Stimulated activated naive CD4-positive, alpha-beta T cell (primary cell): Measurements from ENCODE around the gene FBLN2.

Experiments
- DNase-seq, 6 experiments: peaks; one replicate each; lab custom pipeline; 2025; lab: John Stamatoyannopoulos, UW

FBLN2 gene

GRCh38 chr3:13582366-13583250, 33.7 kb downstream of the FBLN2 start:
- no peak for DNase-seq

- no peak for DNase-seq
Observed at GRCh38 chr3:13583251-13584180, 34.6 kb downstream of the FBLN2 start.

DNA sequence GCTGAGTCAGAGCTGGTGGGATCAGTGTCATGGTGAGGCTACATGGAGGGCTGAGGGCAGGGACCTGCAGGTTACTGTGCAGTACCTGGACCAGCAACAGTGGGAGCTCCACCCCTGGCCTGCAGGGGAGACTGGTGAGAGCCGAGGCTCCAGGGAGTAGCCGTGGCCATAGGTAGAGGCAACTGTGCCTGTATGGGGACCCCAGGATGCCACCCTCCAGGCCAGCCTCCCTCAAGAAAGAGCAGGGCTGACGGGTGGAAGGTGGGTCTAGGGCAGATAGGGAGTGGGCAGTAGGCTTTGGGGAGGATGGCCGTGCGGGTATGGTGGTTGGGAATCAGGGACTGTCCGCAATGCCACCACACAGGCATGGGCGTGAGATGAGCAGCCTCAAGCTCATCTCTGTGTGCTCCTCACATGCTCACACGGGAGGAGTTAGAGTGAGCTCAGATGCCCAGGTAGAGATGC, 35.5 kb downstream of the FBLN2 start:
- no peak for DNase-seq

GRCh38 chr3:13584901-13585300, 36.0 kb downstream of the FBLN2 start:
- DNase-seq = no peak

- no peak for DNase-seq
Observed at GRCh38 chr3:13587442-13587841, 38.5 kb downstream of the FBLN2 start.

DNA sequence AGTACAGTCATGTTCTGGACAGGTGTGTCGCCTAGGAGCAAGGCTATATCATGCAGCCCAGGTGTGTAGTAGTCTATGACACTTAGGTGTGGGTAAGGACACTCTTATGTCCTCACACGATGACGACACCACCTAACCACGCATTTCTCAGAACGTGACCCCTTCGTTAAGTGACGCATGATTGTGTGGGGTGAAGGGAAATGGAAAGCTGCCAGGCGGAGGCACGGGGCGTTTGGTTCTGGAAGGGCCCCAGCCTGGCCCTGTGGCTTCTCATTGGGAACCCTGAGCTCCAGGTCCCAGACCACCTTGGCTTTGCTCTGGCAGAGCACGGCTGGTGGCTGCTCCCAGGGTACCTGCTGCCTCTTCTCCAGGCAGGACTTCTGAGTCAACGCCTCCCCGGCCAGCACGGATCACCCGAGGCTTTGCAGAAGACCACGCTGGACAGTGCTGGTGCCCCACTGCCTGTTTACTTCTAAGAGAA, 39.3 kb downstream of the FBLN2 start:
- DNase-seq = no peak

DNA sequence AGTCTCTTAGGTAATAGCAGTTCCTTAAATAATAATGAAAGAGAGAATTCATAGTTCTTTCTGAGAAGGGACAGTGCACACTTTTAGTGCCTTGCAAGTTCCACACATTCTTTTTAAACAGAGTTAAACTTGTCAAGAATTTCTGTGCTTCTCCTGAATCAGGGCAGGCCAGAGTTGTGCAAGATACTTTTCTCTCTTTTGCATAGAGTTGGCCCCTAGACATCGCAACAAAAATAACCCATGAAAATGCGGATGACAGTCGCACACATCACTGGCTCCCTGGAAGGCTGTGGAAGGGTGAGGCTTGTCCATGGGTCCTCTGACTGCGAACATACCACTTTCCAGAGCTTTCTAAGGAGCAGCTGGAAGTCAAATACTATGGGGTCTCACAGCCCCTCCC, 40.1 kb downstream of the FBLN2 start:
- DNase-seq = no peak

DNA sequence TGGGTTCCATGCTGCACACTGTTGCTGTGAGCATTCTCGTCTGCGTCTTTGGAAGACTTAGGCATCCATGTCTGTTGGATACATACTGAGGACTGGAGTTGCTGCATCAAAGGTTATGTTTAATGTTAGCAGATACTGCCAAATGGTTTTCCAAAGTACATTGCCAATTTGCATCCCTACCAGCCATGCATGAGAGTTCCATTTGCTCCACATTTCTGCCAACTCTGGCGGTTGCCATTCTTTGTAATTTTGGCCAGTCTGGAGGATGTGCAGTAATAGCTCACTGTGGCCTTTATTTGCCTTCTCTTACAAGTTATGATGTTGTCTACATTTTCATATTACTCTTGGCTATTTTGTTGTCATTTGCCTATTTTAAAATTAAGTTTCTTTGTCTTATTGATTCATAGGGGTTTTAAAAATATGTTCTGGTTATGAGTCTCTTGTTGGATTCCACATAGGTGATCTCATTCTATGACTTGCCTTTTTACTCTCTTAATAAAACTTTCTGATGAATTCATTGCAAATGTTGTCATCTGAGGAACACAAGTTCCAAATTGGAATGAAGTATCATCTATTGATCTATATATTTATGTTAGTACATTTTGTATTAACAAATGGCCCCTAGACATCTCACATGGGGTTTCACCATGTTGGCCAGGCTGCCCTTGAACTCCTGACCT, 42.1 kb downstream of the FBLN2 start:
- DNase-seq = no peak

DNA sequence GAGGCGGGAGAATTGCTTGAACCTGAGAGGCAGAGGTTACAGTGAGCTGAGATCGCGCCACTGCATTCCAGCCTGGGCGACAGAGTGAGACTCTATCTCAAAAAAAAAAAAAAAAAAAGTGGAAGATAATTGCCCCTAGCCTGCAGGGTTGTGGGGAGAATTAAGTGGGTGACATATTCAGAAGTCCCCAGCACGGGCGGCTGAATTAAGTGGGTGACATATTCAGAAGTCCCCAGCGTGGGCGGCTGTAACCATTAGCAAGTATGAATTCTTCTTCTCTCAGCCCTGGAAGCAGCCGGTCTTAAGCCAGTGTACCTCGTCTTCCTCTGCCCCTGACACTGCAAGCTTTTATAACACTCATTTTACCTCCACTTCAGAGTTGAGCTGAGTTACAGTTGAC, 44.7 kb downstream of the FBLN2 start:
- DNase-seq = no peak

DNA sequence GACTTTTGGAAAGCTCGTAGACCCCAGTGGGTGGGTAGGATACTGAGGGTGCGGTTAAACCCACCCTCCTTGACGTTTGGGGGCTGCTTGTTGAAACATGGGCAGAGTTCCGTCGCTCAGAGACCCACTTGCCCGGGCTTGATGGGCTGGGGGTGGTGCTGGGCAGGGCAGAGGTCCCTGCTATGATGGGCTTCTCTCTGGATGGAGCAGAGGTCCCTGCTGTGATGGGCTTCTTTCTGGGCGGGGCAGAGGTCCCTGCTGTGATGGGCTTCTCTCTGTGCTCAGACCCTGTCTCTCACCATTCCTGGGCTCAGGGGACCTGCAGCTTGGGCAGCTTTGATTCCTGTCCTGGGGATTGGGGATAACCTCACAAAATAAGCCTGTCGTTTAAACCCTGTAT, 45.2 kb downstream of the FBLN2 start:
- DNase-seq = no peak

DNA sequence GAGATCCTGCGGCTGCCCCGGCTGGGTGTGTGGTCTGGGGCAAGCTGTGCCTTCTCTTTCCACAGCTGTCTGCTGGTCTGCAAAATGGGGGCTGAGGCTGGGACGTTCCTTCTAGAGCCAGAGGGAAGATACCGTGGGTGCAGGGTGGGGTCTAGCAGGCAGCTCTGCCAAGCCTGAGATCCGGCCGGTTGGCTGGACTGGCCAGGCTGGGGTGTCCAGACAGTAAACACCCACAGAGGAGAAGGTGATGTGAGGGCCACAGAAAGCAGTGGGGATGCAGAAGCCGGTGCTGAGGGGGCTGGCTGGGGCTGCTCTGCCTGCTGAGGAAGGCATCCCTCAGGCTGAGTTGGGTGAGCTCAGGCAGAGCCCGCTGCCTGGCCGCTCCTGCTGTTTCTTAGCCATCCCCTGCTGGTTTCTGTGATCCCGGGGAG, 46.1 kb downstream of the FBLN2 start:
- DNase-seq = no peak

DNA sequence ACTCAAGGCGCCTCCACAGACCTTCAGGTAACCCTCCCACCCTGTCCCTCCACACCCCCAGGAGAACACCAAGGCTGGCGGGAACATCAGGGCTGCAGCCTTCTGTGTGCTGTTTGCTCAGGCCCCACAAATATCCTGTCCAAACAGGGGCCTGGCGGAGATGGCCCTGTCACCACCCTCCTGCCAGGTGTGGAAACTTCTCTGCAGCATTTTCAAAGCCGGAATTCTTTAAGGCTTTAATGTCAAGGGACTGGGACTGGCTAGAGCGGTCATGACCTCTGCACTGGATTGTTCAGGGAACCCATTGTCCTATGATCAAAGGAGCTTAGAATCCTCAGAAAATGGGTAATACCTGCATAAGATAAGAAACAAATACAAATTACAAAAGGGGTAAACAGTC, 46.6 kb downstream of the FBLN2 start:
- DNase-seq = no peak

DNA sequence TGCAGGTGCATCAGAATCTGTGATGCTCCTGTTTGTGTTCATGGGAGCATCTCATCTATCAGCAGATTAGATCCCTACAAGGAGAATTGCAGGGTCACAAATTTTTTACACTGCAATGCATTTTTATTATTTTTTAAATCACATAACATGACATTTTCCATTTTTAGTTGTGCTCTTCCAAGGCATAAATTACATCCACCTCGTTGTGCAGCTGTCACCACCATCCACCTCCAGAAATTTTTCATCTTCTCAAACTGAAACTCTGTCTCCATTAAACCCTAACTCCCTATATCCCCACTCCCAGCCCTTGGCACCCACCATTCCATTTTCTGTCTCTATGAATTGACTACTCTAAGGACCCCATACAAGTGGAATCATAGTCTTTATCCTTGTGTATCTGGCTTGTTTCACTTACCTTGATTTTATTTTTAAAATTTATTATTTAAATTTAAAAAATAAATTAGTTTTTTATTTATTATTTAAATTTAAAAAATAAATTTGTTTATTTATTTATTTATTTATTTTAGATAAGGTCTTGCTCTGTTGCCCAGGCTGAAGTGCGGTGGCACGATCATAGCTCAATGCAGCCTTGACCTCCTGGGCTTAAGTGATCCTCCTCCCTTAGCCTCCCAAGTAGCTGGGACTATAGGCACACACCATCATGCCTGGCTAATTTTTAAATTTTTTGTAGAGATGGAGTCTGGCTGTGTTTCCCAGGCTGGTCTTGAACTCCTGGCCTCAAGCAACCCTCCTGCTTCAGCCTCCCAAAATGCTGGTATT, 47.7 kb downstream of the FBLN2 start:
- no peak for DNase-seq

GRCh38 chr3:13597661-13598060, 48.7 kb downstream of the FBLN2 start:
- no peak for DNase-seq

DNA sequence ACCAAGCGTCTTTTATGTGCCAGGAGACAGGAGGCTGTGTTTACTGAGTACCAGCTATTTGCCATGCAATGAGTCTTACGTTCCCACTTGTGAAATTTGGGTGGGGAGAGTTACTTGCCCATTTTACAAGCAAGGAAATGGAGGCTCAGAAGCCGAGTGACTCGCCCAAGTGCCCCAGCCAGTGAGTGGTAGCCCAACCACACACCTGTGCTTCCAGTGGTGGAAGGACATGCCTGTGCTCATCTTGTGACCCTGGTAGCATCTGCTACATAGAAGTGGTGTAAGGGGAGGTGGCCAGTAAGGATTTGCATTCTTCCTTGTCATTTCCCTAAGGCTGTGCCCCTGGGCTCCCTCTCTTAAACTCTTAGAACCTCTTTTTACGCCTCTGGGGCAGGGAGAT, 49.3 kb downstream of the FBLN2 start:
- DNase-seq = no peak

DNA sequence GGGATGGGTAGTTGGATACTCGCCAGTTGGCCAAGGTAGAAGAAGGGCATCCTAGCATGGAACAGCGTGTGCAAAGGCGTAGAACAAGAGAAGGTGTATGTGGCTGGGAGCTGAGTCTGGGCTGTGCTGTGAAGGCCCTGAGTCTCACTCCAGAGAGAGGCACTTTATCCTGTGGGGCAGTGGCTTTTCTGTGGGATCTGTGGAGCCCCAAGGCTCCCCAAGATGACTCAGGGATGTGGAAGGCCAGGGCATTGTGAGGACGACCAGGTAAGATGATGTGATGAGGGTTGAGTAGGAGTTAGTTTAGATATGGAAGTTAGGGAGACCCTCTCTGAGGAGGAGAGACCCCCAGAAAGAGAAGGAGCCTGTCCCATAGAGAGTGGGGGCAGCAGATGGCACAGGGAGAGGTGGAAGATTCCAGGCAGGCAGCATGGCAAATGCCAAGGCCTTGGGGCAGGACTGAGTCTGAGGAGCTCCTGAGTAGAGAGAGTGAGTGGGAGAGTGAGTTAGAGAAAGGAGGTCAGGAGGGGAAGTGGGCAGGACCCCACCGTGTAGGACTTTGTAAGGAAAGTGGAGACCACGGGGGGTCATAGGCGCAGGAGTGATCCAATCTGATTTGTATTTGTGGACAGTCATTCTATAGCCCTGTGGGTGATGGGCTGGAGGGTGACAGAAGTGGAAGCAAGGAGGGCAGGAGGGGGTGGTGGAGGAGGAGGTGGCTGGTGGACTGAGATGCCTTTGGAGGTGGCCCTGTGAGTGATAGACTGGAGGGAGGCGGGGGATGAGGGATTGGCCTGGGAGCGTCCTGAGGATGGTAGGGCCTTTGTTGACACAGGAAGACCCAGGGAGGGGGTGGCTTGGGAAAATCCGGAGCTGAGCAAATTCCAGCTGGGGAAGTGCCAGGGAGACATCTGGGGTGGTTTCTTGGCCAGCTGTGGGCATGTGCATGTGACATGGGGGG, 50.3 kb downstream of the FBLN2 start:
- DNase-seq = no peak

DNA sequence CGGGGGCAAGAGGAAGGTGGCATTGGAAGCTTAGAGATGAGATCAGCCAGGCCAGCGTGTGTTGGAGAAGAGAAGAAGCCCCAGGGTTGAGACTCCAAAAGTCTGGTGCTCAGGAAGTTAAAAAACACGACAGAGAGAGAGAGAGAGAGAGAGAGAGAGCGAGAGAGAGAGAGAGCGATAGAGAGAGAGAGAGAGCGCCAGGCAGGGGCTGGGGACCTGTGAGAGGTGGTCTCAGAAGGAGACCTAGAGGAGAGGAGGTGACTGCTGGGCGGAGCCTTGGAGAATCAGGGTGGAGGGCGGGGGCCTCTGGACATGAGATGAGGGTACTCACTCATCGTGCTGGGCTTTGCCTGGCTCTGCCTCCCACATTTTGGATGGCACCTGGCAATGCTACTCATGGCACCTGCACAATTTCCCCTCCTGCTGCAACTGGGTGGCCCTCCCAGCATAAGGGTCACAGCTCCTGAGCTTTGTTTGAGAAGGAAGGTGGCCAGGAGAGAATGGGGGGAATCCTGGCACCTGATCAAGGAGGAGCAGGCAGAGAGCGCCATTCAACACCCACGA, 51.0 kb downstream of the FBLN2 start:
- no peak for DNase-seq

GRCh38 chr3:13600950-13601691, 52.2 kb downstream of the FBLN2 start:
- no peak for DNase-seq

DNA sequence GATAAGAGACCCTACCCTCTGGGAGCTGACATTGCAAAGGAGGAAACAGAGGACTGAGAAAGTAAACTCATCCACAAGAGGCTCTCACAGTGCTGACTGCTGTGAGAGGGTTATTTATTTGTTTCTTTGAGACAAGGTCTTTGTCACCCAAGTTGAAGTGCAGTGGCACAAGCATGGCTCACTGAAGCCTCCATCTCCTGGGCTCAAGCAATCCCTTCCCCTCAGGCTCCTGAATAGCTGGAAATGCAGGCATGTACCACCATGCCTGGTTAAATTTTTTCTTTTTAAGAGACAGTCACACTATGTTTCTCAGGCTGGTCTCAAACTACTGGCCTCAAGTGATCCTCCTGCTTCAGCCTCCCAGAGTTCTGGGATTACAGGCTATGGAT, 52.8 kb downstream of the FBLN2 start:
- DNase-seq = no peak
